G401 (cell line): ENCODE results near the gene PNLIPRP2. TPM values are rescaled to one million over a fixed set of nuclear protein-coding genes. Genes with fewer than 3 reads are reported as not detected.

Experiments used
- DNase-seq: peaks from one replicate; pipeline ENCODE4 v3.0.0-alpha.2; 2015; ENCODE audit warnings: low spot score
- in situ Hi-C: cut with HindIII; loops from 2 replicates; pipeline ENCODE4 v1.10.0; 2016; ENCODE audit warnings: low sequenced_read_pairs, mixed read lengths
- total RNA-seq: library from RNA; depleted of rRNA; stranded (reverse); fragments of >200 nt; shearing (Covaris generic); gene quantifications from 2 replicates; pipeline ENCODE4 v1.2.3, GENCODE V29; 2014

PNLIPRP2 gene
- total RNA-seq, 1 experiment from 2014 or later, result not detected

GRCh38 chr10:116610443-116611152 is 10.2 kb upstream of the PNLIPRP2 start:
- DNase-seq, result no peak
- in situ Hi-C loops, result no loop called here

DNA sequence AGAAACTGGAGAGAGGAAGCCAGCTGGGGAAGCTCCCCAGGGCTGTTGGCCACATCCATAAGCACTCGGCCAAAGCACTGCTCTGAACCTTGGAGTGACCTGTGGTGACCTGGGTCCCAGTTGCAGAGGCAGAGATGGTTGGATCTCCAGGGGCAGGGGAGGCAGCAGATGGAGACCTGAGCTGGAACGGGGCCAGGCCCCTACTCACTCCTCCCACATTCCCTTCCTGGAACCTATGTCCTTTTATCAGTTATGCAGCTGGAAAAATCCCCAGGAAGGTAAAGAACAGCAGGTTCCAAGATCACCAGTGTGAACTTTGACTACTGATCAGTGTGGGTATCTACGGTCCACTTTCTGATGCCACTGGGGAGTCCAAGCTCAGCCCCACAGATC is 9.6 kb upstream of the PNLIPRP2 start:
- no peak for DNase-seq
- in situ Hi-C loops, result no loop called here

GRCh38 chr10:116612107-116612769 is 8.5 kb upstream of the PNLIPRP2 start:
- in situ Hi-C loops, result no loop called here
- no peak for DNase-seq

GRCh38 chr10:116613471-116613870 is 7.3 kb upstream of the PNLIPRP2 start:
- in situ Hi-C loops, result no loop called here
- DNase-seq, result no peak

- DNase-seq, result no peak
- in situ Hi-C loops, result no loop called here
These were observed 6.0 kb upstream of the PNLIPRP2 start for GRCh38 chr10:116614796-116615195.

- DNase-seq, result no peak
- in situ Hi-C loops, result no loop called here
These were observed 5.5 kb upstream of the PNLIPRP2 start for GRCh38 chr10:116615199-116615776.

GRCh38 chr10:116621476-116621875 is 723 bp downstream of the PNLIPRP2 start:
- no peak for DNase-seq
- in situ Hi-C loops, result no loop called here

- in situ Hi-C loops, result no loop called here
- DNase-seq, result no peak
These were observed 1.3 kb downstream of the PNLIPRP2 start for GRCh38 chr10:116621934-116622655.

DNA sequence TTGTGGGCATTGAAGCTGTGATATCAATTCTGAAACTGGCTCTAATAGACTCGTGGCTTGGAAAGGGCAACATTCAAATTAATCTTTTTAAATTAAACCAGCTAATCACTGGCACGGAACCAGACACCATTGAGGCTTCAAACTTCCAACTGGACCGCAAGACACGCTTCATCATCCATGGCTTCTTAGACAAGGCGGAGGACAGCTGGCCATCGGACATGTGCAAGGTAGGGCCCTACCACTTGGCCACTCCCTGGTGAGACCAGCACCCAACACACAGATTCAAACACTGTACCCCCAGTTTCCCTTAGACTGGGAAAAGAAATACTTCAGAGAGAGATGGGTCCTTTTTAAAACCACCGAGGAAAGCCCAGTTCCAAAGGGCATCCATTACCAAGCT is 5.1 kb downstream of the PNLIPRP2 start:
- DNase-seq, result no peak
- in situ Hi-C loops, result no loop called here

- in situ Hi-C loops, result no loop called here
- DNase-seq, result no peak
These were observed 6.1 kb downstream of the PNLIPRP2 start for GRCh38 chr10:116626815-116627214.

DNA sequence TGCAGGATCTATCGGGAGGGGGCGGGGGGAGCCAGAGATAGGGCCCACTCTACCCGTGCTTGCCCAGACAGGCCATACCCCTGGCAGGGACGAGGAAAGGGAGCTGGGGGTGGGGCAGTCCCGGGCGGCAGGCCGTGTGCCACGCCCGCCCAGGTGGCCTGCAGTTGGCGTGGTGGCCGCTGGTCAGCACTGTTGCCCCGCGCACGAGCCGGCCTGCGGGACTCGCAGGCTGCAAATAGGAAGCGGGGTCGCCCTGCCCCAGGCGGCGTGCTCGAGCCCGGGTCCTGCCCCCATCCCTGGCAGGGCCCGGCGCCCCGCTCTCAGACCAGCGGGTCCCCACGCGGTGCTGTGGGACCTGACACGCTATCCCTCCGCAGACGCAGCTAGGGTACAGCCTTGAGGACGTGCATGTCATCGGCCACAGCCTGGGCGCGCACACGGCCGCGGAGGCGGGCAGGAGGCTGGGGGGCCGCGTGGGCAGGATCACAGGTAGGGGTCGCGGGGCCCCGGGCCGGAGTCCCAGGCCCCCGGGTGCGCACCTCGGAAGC is 6.7 kb downstream of the PNLIPRP2 start:
- no peak for DNase-seq
- in situ Hi-C loops, result no loop called here

- in situ Hi-C loops, result no loop called here
- no peak for DNase-seq
These were observed 8.6 kb downstream of the PNLIPRP2 start for GRCh38 chr10:116629340-116629739.

- in situ Hi-C loops, result no loop called here
- no peak for DNase-seq
These were observed 9.3 kb downstream of the PNLIPRP2 start for GRCh38 chr10:116630020-116630419.

- in situ Hi-C loops, result no loop called here
- no peak for DNase-seq
These were observed 11.1 kb downstream of the PNLIPRP2 start for GRCh38 chr10:116631871-116632295.

GRCh38 chr10:116632596-116633215 is 12.0 kb downstream of the PNLIPRP2 start:
- in situ Hi-C loops, result no loop called here
- no peak for DNase-seq

GRCh38 chr10:116633216-116633600 is 12.5 kb downstream of the PNLIPRP2 start:
- DNase-seq, result no peak
- in situ Hi-C loops, result no loop called here

GRCh38 chr10:116634126-116634975 is 13.6 kb downstream of the PNLIPRP2 start:
- in situ Hi-C loops, result no loop called here
- no peak for DNase-seq

DNA sequence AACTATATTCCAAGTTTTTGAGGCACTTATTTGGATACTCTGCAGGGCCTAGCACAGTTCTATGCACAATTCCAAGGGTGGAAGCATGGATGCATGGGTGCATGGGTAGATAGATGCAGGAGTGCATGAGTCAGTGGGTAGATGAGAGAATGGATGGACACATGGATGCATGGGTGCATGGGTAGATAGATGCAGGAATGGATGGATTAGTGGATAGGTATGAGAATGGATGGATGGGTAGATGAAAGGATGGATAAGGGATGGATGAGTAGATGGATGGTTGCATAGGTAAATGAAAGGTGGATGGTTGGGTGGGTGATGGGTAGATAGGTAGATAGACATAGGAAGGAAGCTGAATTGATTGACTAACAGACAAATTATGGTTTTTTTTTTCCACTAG is 15.6 kb downstream of the PNLIPRP2 start:
- no peak for DNase-seq
- in situ Hi-C loops, result no loop called here
